HUES64 (cell line): ENCODE measurements around the gene OR4K15.

Experiments used
- H3K27ac ChIP-seq: 2 replicates; pipeline ENCODE4 v1.7.0; 2013; ENCODE audit warnings: low read depth, low read length, inconsistent platforms
- H3K27me3 ChIP-seq: 2 replicates; pipeline ENCODE4 v1.6.1; 2013; ENCODE audit warnings: mild to moderate bottlenecking, low read length; ENCODE audit not compliant: insufficient read depth
- H3K36me3 ChIP-seq: 2 replicates; pipeline ENCODE4 v1.6.1; 2013; ENCODE audit warnings: mild to moderate bottlenecking, low read length; ENCODE audit not compliant: insufficient read depth
- H3K4me1 ChIP-seq: 2 replicates; pipeline ENCODE4 v1.6.1; 2013; ENCODE audit warnings: mild to moderate bottlenecking, low read length, moderate library complexity; ENCODE audit not compliant: insufficient read depth
- H3K4me3 ChIP-seq: 2 replicates; pipeline ENCODE4 v1.5.1; 2013; ENCODE audit warnings: mild to moderate bottlenecking, low read length, moderate library complexity
- H3K9ac ChIP-seq: 2 replicates; pipeline ENCODE4 v1.6.1; 2013; ENCODE audit warnings: mild to moderate bottlenecking, low read depth, low read length
- H3K9me3 ChIP-seq: 2 replicates; pipeline ENCODE4 v1.6.1; 2013; ENCODE audit warnings: low read depth, low read length; ENCODE audit not compliant: insufficient read depth
- WGBS: fragments of 150-250, 120-280 bp; methylation state at CpG from one replicate; pipeline ENCODE4 v1.1.7; 2013; ENCODE audit warnings: missing lambda C conversion rate; 5-methylcytosine and 5-hydroxymethylcytosine counted together

Gene OR4K15

DNA sequence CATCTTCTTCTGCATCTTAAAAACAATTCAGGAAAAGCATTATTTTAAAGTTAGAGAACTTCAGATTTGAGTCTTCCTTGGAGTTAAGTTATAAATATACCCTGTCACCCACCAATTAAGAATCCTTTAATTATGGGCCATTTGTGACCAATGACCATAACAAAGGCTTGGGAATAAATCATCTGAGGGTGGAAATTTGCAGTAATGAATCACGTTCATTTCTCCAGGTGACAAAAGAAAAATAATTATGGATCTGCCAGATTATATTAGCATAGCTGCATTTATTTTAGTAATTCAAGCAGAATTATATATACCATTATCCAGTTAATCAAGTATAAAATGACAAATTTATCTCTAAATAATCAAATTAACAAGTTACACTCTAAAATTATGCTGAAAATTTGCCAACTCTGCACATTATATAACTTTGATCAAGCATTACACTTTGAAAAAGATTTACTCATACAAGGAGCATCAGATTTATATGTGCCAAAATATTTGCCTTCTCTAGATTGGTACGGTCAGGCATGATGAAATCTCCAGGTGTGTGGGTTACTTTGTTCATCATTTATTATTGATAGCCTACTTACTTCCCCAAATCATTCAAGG lies 44.0 kb downstream of the OR4K15 start, which contains the start of gene OR4K14:
Gene OR4K14 (minus strand): TSS at position 51 of the 609 bp plus-strand sequence. CDS start 4,114 bp downstream, outside the sequence.
- WGBS = 44% methylated on average over 1 of the region's 2 CpGs
- Histone ChIP-seq H3K27me3 (no peaks in the 10 kb centered on the region), H3K4me1 (no peaks in the 10 kb centered on the region), H3K27ac (no peak within 1 kb of the TSS), H3K4me3 (no peak within 1 kb of the TSS), H3K9me3 (peaks cover 96% of the 10 kb centered on the region), H3K36me3 (no peaks in the 10 kb centered on the region), H3K9ac (no peak within 1 kb of the TSS)
